IMR-90 (cell line): ENCODE measurements around the gene RIOX2. TPM values are rescaled to one million over a fixed set of nuclear protein-coding genes. Genes with fewer than 3 reads are reported as not detected.
A peak's percentile ranks its signal among the peaks of the same experiment; 100 is the strongest.

Source experiments
- ATAC-seq: fragments of 200-7000 bp; cut with Tn5 transposase; 2 replicates; pipeline ENCODE4 v1.9.1; 2020; ENCODE audit warnings: low read depth, mild to moderate bottlenecking, moderate library complexity
- BruUV-seq: library from RNA; stranded (reverse); fragments of 400-500 nt; replicated peaks from 2 replicates; lab custom pipeline; 2021; lab: Mats Ljungman, UMichigan
- CTCF ChIA-PET: fragments of 300-600 bp; formaldehyde crosslinking; extraction: SDS; loops from one replicate; lab custom pipeline; 2021; ENCODE audit warnings: antibody characterized with exemption; lab: Yijun Ruan, JAX
- POLR2A ChIA-PET: fragments of 300-600 bp; sonication (Branson Sonifier 250); formaldehyde crosslinking; loops from one replicate; lab custom pipeline; 2022; ENCODE audit warnings: antibody characterized with exemption; ENCODE audit not compliant: unreplicated experiment; lab: Charles Lee
- DNase-seq: peaks from one replicate; pipeline ENCODE4 v3.0.0; 2013
- H2AFZ ChIP-seq: replicated peaks from 2 replicates; pipeline ENCODE3; 2013; ENCODE audit warnings: low read length, mild to moderate bottlenecking; ENCODE audit not compliant: poor library complexity
- H2AK5ac ChIP-seq: 2 replicates; pipeline ENCODE4 v1.6.1; 2013; ENCODE audit warnings: low read depth, low read length, inconsistent platforms
- H2AK9ac ChIP-seq: replicated peaks from 2 replicates; pipeline ENCODE3; 2013; ENCODE audit warnings: mild to moderate bottlenecking, low read depth, low read length, moderate library complexity; ENCODE audit not compliant: poor library complexity
- H2BK120ac ChIP-seq: 2 replicates; pipeline ENCODE4 v1.6.1; 2013; ENCODE audit warnings: low read depth, low read length, inconsistent platforms
- H2BK15ac ChIP-seq: 3 replicates; pipeline ENCODE4 v1.6.1; 2013; ENCODE audit warnings: low read depth, low read length, inconsistent platforms
- H2BK20ac ChIP-seq: 2 replicates; pipeline ENCODE4 v1.6.1; 2013; ENCODE audit warnings: low read depth, mild to moderate bottlenecking, inconsistent platforms, low read length, moderate library complexity
- H2BK5ac ChIP-seq: 2 replicates; pipeline ENCODE4 v1.6.1; 2013; ENCODE audit warnings: mild to moderate bottlenecking, low read depth, low read length, inconsistent platforms; ENCODE audit not compliant: poor library complexity, severe bottlenecking
- H3K14ac ChIP-seq: replicated peaks from 2 replicates; pipeline ENCODE4 v1.6.1; 2013; ENCODE audit warnings: low read depth, low read length, inconsistent platforms
- H3K18ac ChIP-seq: 2 replicates; pipeline ENCODE4 v1.6.1; 2013; ENCODE audit warnings: low read depth, low read length, control low read depth
- H3K23ac ChIP-seq: 2 replicates; pipeline ENCODE4 v1.6.1; 2013; ENCODE audit warnings: low read depth, low read length, inconsistent platforms
- H3K27ac ChIP-seq: 2 replicates; pipeline ENCODE4 v1.5.1; 2013; ENCODE audit warnings: mild to moderate bottlenecking, control low read depth, low read length; ENCODE audit not compliant: insufficient read depth
- H3K27me3 ChIP-seq: 2 replicates; pipeline ENCODE4 v1.6.1; 2013; ENCODE audit warnings: low read length; ENCODE audit not compliant: control insufficient read depth, insufficient read depth
- H3K36me3 ChIP-seq: 2 replicates; pipeline ENCODE4 v1.6.1; 2013; ENCODE audit warnings: low read length, mixed read lengths; ENCODE audit not compliant: control insufficient read depth, insufficient read depth
- H3K4ac ChIP-seq: 2 replicates; pipeline ENCODE4 v1.6.1; 2013; ENCODE audit warnings: low read depth, low read length, inconsistent platforms
- H3K4me1 ChIP-seq: 2 replicates; pipeline ENCODE4 v1.6.1; 2013; ENCODE audit warnings: low read length, mixed read lengths; ENCODE audit not compliant: control insufficient read depth, insufficient read depth
- H3K4me2 ChIP-seq: 2 replicates; pipeline ENCODE4 v1.6.1; 2013; ENCODE audit warnings: low read depth, mild to moderate bottlenecking, control low read depth, low read length, moderate library complexity
- H3K4me3 ChIP-seq: 2 replicates; pipeline ENCODE4 v1.5.1; 2013; ENCODE audit warnings: low read depth, mild to moderate bottlenecking, control low read depth, low read length, moderate library complexity; ENCODE audit not compliant: insufficient read depth
- H3K56ac ChIP-seq: 2 replicates; pipeline ENCODE4 v1.6.1; 2013; ENCODE audit warnings: low read length, inconsistent platforms; ENCODE audit not compliant: insufficient read depth; ENCODE audit errors: extremely low read depth
- H3K79me1 ChIP-seq, 2 experiments: 2 replicates each; pipeline ENCODE4 v1.6.1; 2013; ENCODE audit warnings: low read length in 2 of 2, inconsistent platforms in 1 of 2, low read depth in 1 of 2
- H3K9ac ChIP-seq: 2 replicates; pipeline ENCODE4 v1.6.1; 2013; ENCODE audit warnings: low read depth, low read length, control low read depth
- H3K9me1 ChIP-seq: 2 replicates; pipeline ENCODE4 v1.6.1; 2013; ENCODE audit warnings: low read length, inconsistent platforms; ENCODE audit not compliant: insufficient read depth
- H3K9me3 ChIP-seq: 2 replicates; pipeline ENCODE4 v1.6.1; 2013; ENCODE audit warnings: low read length; ENCODE audit not compliant: control insufficient read depth, insufficient read depth
- H4K20me1 ChIP-seq: 2 replicates; pipeline ENCODE4 v1.6.1; 2013; ENCODE audit warnings: low read length, inconsistent platforms; ENCODE audit not compliant: insufficient read depth
- H4K5ac ChIP-seq: 2 replicates; pipeline ENCODE4 v1.6.1; 2013; ENCODE audit warnings: mild to moderate bottlenecking, low read depth, low read length, control low read depth
- H4K8ac ChIP-seq, 2 experiments: 2 replicates each; pipeline ENCODE4 v1.6.1; 2013; ENCODE audit warnings: low read depth in 2 of 2, low read length in 2 of 2, control low read depth in 1 of 2, inconsistent platforms in 1 of 2
- H4K91ac ChIP-seq: 2 replicates; pipeline ENCODE4 v1.6.1; 2013; ENCODE audit warnings: low read depth, low read length, inconsistent platforms; ENCODE audit not compliant: insufficient read depth
- FOS ChIP-seq: fragments of 150-350 bp; IDR thresholded peaks from 2 replicates; pipeline ENCODE4 v1.6.1; 2016; ENCODE audit warnings: low read depth, low read length
- POLR2A ChIP-seq: IDR thresholded peaks from 2 replicates; pipeline ENCODE4 v1.6.1; 2012; ENCODE audit warnings: mild to moderate bottlenecking, low read depth, low read length
- WGBS, 2 experiments: methylation state at CpG; one replicate each; pipeline versions ENCODE4 v1.1.5 to v1.1.7; 2013; ENCODE audit warnings: missing lambda C conversion rate in 2 of 2; ENCODE audit not compliant: insufficient read length in 1 of 2; ENCODE audit errors: extremely low coverage in 2 of 2; 5-methylcytosine and 5-hydroxymethylcytosine counted together
- dilution Hi-C: fragments of 300-500 bp; cut with HindIII; formaldehyde crosslinking; loops from one replicate; pipeline ENCODE4 v1.14.3; 2018; ENCODE audit warnings: low sequenced_read_pairs; ENCODE audit not compliant: unreplicated experiment
- in situ Hi-C: fragments of 300-500 bp; cut with MboI; formaldehyde crosslinking; loops from 3 replicates; pipeline ENCODE4 v1.14.3; 2019; ENCODE audit warnings: low sequenced_read_pairs, inconsistent platforms, mixed read lengths
- intact Hi-C: fragments of 100-400 bp; cut with micrococcal nuclease; formaldehyde crosslinking; loops from 2 replicates; pipeline ENCODE4 v1.10.0; 2022
- polyA plus RNA-seq, 3 experiments: library from polyadenylated mRNA; depleted of rRNA; stranded (reverse); fragments of >200 nt; gene quantifications; 2 replicates each; pipeline ENCODE4 v1.2.3, GENCODE V29; 2012; ENCODE audit warnings: low replicate concordance in 1 of 3
- total RNA-seq: library from RNA; depleted of rRNA; stranded (reverse); fragments of >200 nt; gene quantifications from 2 replicates; pipeline ENCODE4 v1.2.3, GENCODE V29; 2012

Gene RIOX2
- total and polyA plus RNA-seq, 2 of the 4 experiments (the other 2 are of a cell fraction), result 17.2 to 26.7 TPM

DNA sequence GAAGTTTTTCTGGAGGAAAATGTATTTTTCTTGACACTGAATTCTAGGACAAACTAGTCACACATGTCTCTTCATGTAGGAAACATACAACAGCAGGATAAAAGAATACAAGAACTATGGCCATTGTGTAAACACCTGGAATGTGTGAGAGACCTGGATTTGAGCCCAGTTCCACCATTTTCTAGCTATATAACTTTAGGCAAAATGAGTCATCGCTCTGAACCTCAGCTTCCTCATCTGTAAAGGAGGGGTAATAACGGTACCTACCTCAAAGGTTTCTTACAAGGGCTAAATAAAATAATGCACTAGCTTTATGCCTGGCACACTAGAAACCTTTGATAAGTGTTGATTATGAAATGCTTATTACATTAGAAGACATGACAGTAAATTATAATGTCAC, 57.8 kb downstream of the RIOX2 start:
- H2BK5ac ChIP-seq, result no peak overlapping the region
- H4K91ac ChIP-seq, result no peak overlapping the region
- no peaks in the 10 kb centered on the region for H3K9me1 ChIP-seq
- no peak overlapping the region for H3K14ac ChIP-seq
- dilution Hi-C loops (no loop called here), in situ Hi-C loops (no loop called here), intact Hi-C loops (no loop called here)
- no peak overlapping the region for H2BK20ac ChIP-seq
- no peak overlapping the region for H3K4me2 ChIP-seq
- 0 out of 2 replicates have a peak, but pooled peaks have one; percentile 5 for TF ChIP-seq FOS
- TF ChIP-seq POLR2A, result no peak
- DNase-seq (peak; percentile 42), ATAC-seq (no peak)
- no peak overlapping the region for H2BK120ac ChIP-seq
- H4K5ac ChIP-seq, result no peak overlapping the region
- no peak overlapping the region for H2AK9ac ChIP-seq
- H3K36me3 ChIP-seq, result peaks cover 5% of the 10 kb centered on the region; the same call in 1 of the 2 replicates
- no peak overlapping the region for H3K18ac ChIP-seq
- H3K4ac ChIP-seq, result no peak overlapping the region
- CTCF ChIA-PET, result no interaction called here
- no peak overlapping the region for H3K23ac ChIP-seq
- no peak overlapping the region for H3K4me3 ChIP-seq
- H3K9me3 ChIP-seq, result no peaks in the 10 kb centered on the region
- H3K9ac ChIP-seq, result no peak overlapping the region
- no peak overlapping the region for H2AFZ ChIP-seq
- no peak overlapping the region for H3K56ac ChIP-seq
- BruUV-seq, result no TSS peak
- no CpG with 5 or more reads among the region's 2 CpGs for whole genome bisulfite sequencing, 2 experiments
- no peak overlapping the region for H4K8ac ChIP-seq
- no peaks in the 10 kb centered on the region for H4K20me1 ChIP-seq
- H3K79me1 ChIP-seq, result no peaks in the 10 kb centered on the region
- POLR2A ChIA-PET, result no interaction called here
- H3K27me3 ChIP-seq, result no peaks in the 10 kb centered on the region
- no peak overlapping the region for H3K27ac ChIP-seq
- H2BK15ac ChIP-seq, result no peak overlapping the region
- H3K4me1 ChIP-seq, result no peaks in the 10 kb centered on the region
- no peak overlapping the region for H2AK5ac ChIP-seq
